IPS-18a (cell line): ENCODE measurements around the gene EMC10.

Source experiments
- H3K27ac ChIP-seq: one replicate; pipeline ENCODE4 v1.5.1; 2013; ENCODE audit warnings: low read length
- H3K27me3 ChIP-seq: one replicate; pipeline ENCODE4 v1.6.1; 2013; ENCODE audit warnings: mild to moderate bottlenecking, low read length; ENCODE audit not compliant: control insufficient read depth, insufficient read depth
- H3K36me3 ChIP-seq: one replicate; pipeline ENCODE4 v1.6.1; 2013; ENCODE audit warnings: low read depth, low read length; ENCODE audit not compliant: control insufficient read depth
- H3K4me1 ChIP-seq: one replicate; pipeline ENCODE4 v1.6.1; 2013; ENCODE audit warnings: low read depth, low read length; ENCODE audit not compliant: control insufficient read depth
- H3K4me3 ChIP-seq: one replicate; pipeline ENCODE4 v1.5.1; 2013; ENCODE audit warnings: low read length
- H3K9ac ChIP-seq: one replicate; pipeline ENCODE4 v1.6.1; 2013; ENCODE audit warnings: mild to moderate bottlenecking, low read length, moderate library complexity
- H3K9me3 ChIP-seq: one replicate; pipeline ENCODE4 v1.6.1; 2013; ENCODE audit warnings: low read depth, low read length; ENCODE audit not compliant: control insufficient read depth

Gene EMC10

GRCh38 chr19:50481351-50482149 is 5.2 kb downstream of the EMC10 start:
- H3K27me3 ChIP-seq, result peaks cover 1% of the 10 kb centered on the region
- H3K4me1 ChIP-seq, result peaks cover 5% of the 10 kb centered on the region
- H3K27ac ChIP-seq, result no peak overlapping the region
- no peak overlapping the region for H3K9ac ChIP-seq
- H3K9me3 ChIP-seq, result peaks cover 11% of the 10 kb centered on the region
- H3K4me3 ChIP-seq, result no peak overlapping the region
- peaks cover 19% of the 10 kb centered on the region for H3K36me3 ChIP-seq

DNA sequence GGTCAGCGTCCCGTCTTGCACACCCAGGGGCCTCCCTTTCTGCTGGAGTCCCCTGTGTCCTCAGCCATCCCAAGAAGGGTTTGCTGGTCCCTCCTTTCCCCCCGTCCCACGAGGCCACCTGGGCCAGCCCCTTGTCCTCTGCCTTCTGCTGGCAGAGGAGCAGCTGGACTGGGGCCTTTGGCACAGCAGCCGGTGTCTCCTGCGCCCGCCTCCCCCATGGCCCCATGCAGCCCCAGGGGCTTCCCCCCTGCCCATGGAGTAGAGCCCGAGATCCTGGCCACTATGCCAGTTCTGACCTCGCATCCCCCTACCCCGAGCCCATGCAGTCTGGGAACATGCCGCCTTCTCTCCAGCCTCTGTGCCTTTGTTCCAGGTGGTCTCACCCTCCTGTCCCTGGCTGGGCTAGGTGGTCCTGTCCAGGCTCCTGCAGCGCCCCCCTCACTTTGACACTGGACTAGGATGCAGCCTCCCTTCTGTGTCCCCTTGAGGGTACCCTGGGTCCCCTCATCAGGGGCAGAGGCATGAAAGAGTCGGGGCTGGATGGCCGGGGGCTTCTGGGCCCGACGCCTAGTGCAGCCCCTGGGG is 6.1 kb downstream of the EMC10 start:
- H3K27ac ChIP-seq, result no peak overlapping the region
- peaks cover 13% of the 10 kb centered on the region for H3K9me3 ChIP-seq
- H3K4me3 ChIP-seq, result no peak overlapping the region
- peaks cover 10% of the 10 kb centered on the region for H3K27me3 ChIP-seq
- H3K9ac ChIP-seq, result no peak overlapping the region
- peaks cover 19% of the 10 kb centered on the region for H3K36me3 ChIP-seq
- H3K4me1 ChIP-seq, result peaks cover 2% of the 10 kb centered on the region

DNA sequence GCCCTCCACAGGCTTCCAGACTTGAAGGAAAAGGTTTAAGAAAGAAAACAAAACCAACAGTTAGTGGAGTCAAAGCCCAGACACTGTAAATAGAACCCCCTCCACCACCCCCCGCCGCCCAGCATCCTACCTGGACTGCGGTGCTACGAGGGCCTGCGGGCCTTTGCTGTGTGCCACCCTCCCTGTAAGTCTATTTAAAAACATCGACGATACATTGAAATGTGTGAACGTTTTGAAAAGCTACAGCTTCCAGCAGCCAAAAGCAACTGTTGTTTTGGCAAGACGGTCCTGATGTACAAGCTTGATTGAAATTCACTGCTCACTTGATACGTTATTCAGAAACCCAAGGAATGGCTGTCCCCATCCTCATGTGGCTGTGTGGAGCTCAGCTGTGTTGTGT is 6.6 kb downstream of the EMC10 start:
- Histone ChIP-seq H3K4me1 (no peaks in the 10 kb centered on the region), H3K9me3 (peaks cover 13% of the 10 kb centered on the region), H3K36me3 (peaks cover 19% of the 10 kb centered on the region), H3K4me3 (no peak overlapping the region), H3K9ac (no peak overlapping the region), H3K27ac (no peak overlapping the region), H3K27me3 (peaks cover 15% of the 10 kb centered on the region)

DNA sequence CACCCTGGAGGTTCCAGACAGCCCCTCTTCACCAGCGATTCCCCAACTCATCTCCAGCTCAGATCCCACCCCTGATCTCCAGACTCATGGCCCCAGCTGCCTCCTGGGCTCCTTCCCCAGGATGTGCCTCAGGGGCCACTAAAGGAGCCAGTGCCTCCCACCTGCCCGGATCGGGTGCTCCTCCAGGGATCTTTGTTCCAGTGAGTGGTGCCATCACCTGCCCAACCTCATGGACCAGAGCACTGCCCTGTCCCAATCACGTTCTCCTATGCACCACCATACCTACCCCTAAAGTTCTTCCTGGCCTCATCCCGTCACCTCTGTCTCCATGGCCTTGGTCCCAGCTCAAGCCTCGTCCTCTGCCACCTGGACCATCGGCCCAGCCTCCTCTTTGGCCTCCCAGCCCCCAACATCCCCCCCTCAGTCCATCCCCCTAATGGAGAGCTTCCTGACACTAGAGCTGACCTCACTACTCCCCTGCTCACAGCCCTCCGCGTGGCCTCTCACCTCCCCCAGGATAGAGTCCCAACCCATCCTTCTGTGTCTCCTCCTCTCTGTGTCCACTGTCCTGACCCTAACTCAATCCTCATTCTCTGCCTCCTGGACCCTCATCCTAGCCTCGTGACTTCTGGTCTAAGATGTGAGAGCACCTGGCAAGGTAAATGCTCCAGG is 9.1 kb downstream of the EMC10 start:
- Histone ChIP-seq H3K4me1 (no peaks in the 10 kb centered on the region), H3K36me3 (peaks cover 8% of the 10 kb centered on the region), H3K27ac (no peak overlapping the region), H3K4me3 (no peak overlapping the region), H3K9me3 (peaks cover 13% of the 10 kb centered on the region), H3K9ac (no peak overlapping the region), H3K27me3 (peaks cover 38% of the 10 kb centered on the region)

- no peak overlapping the region for H3K4me3 ChIP-seq
Observed at GRCh38 chr19:50486823-50487515, 10.7 kb downstream of the EMC10 start.

DNA sequence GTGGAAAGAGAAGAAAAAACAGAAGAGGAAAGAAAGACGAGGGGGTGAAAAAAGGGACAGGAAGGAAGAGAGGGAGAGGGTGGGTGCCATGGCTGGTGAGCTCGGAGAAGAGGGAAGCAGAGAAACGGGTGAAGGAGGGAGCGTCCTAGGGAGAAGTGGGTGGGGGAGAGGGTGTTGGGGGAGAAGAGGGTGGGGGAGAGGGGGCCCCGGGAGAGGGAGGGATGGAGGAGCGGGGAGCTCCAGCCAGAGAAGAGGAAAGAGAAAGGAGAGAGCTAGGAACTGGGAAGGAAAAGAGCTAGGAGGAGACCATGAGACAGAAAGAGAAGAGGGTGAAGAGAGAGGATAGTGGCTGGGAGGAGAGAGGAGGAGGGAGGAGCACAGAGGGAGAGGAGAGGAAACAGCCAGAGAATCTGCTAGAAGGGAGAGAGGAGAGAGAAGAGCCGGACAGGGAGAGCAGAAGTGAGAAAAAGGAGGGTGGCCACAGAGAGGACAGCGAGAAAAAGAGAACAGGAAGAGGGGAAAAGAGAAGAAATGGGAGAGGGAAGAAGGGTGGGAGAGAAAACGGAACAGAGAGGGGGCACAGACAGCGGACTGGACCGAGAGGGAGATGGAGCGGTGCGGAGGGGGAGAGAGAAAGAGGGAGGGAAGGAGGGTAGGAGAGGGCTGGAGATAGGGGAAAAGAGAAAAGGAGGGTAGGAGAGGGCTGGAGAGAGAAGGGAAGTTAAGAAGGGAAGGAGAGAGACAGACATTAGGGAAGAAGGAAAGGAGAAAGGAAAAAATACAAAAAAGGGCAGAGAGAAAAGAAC is 12.3 kb downstream of the EMC10 start:
- Histone ChIP-seq H3K9ac (no peak overlapping the region), H3K36me3 (no peaks in the 10 kb centered on the region), H3K9me3 (peaks cover 13% of the 10 kb centered on the region), H3K4me3 (no peak overlapping the region), H3K4me1 (no peaks in the 10 kb centered on the region), H3K27ac (no peak overlapping the region), H3K27me3 (peaks cover 70% of the 10 kb centered on the region)

More at GRCh38 chr19:50486823-50487515, 10.7 kb downstream of the EMC10 start:
- Histone ChIP-seq H3K9ac (no peak overlapping the region), H3K27me3 (peaks cover 53% of the 10 kb centered on the region), H3K36me3 (peaks cover 8% of the 10 kb centered on the region), H3K27ac (no peak overlapping the region), H3K9me3 (peaks cover 13% of the 10 kb centered on the region), H3K4me1 (no peaks in the 10 kb centered on the region)

- Histone ChIP-seq H3K27me3 (peaks cover 79% of the 10 kb centered on the region), H3K4me3 (peak overlapping the region; percentile 23), H3K9me3 (peaks cover 13% of the 10 kb centered on the region), H3K36me3 (no peaks in the 10 kb centered on the region), H3K4me1 (no peaks in the 10 kb centered on the region), H3K9ac (no peak overlapping the region), H3K27ac (no peak overlapping the region)
Observed at GRCh38 chr19:50489461-50490011, 13.2 kb downstream of the EMC10 start.

- Histone ChIP-seq H3K27ac (no peak overlapping the region), H3K36me3 (no peaks in the 10 kb centered on the region), H3K27me3 (peaks cover 88% of the 10 kb centered on the region), H3K9ac (no peak overlapping the region), H3K9me3 (peaks cover 13% of the 10 kb centered on the region), H3K4me3 (no peak overlapping the region), H3K4me1 (no peaks in the 10 kb centered on the region)
Observed at GRCh38 chr19:50490411-50490811, 14.1 kb downstream of the EMC10 start.

DNA sequence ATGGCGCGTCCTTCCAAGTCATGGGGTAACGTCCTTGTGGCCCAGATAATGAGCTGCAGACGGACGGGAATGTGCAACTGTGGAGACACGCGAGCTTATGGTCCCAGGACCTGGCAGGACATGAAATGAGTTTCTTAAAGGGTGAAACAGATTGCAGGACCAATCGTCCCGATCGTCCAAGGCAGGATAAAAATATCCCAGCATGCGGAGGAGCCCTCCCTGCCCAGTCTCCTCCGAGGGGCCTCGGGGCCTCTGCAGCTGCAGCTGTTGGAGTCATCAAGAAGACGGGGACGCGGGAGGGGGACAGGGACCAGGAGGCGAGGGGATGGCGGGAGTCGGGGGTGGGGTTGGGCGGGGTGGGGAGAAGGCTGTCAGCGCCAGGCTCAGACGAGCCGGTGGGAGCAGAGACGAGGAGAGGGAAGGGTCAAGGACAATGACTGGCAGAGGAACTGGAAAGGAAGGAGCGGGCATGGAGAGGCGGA is 14.7 kb downstream of the EMC10 start:
- Histone ChIP-seq H3K9me3 (peaks cover 8% of the 10 kb centered on the region), H3K9ac (no peak overlapping the region), H3K27me3 (peaks cover 91% of the 10 kb centered on the region), H3K36me3 (no peaks in the 10 kb centered on the region), H3K27ac (no peak overlapping the region), H3K4me3 (no peak overlapping the region), H3K4me1 (no peaks in the 10 kb centered on the region)

- no peaks in the 10 kb centered on the region for H3K9me3 ChIP-seq
- no peaks in the 10 kb centered on the region for H3K36me3 ChIP-seq
- peaks cover 93% of the 10 kb centered on the region for H3K27me3 ChIP-seq
- H3K4me3 ChIP-seq, result no peak overlapping the region
- no peaks in the 10 kb centered on the region for H3K4me1 ChIP-seq
- H3K27ac ChIP-seq, result no peak overlapping the region
- H3K9ac ChIP-seq, result no peak overlapping the region
Observed at GRCh38 chr19:50492303-50493052, 16.2 kb downstream of the EMC10 start.
